GM19099 (cell line): ENCODE data around the gene ACY1.
A peak's percentile ranks its signal among the peaks of the same experiment; 100 is the strongest.

Experiments
- POLR2A ChIP-seq: IDR thresholded peaks from 3 replicates; pipeline ENCODE4 v1.6.1; 2011; ENCODE audit warnings: low read depth; ENCODE audit not compliant: insufficient read length; ENCODE audit errors: extremely low read depth

ACY1 gene

GRCh38 chr3:51942603-51943450 is 40.5 kb upstream of the ACY1 start:
- peak; percentile 49 for TF ChIP-seq POLR2A

- no peak for TF ChIP-seq POLR2A
Measured at GRCh38 chr3:51943451-51944391, 39.6 kb upstream of the ACY1 start.

GRCh38 chr3:51944451-51945021 is 38.8 kb upstream of the ACY1 start:
- no peak for TF ChIP-seq POLR2A

- TF ChIP-seq POLR2A = no peak
Measured at GRCh38 chr3:51945031-51945840, 38.1 kb upstream of the ACY1 start.

GRCh38 chr3:51945926-51946705 is 37.2 kb upstream of the ACY1 start:
- TF ChIP-seq POLR2A = no peak

- no peak for TF ChIP-seq POLR2A
Measured at GRCh38 chr3:51946796-51947195, 36.5 kb upstream of the ACY1 start.

- no peak for TF ChIP-seq POLR2A
Measured at GRCh38 chr3:51947215-51947900, 36.0 kb upstream of the ACY1 start.

- no peak for TF ChIP-seq POLR2A
Measured at GRCh38 chr3:51948016-51948580, 35.2 kb upstream of the ACY1 start.

- no peak for TF ChIP-seq POLR2A
Measured at GRCh38 chr3:51949121-51949520, 34.2 kb upstream of the ACY1 start.

GRCh38 chr3:51950899-51951298 is 32.4 kb upstream of the ACY1 start:
- no peak for TF ChIP-seq POLR2A

GRCh38 chr3:51953445-51953844 is 29.9 kb upstream of the ACY1 start:
- TF ChIP-seq POLR2A = no peak

- no peak for TF ChIP-seq POLR2A
Measured at GRCh38 chr3:51954105-51954504, 29.2 kb upstream of the ACY1 start.

- TF ChIP-seq POLR2A = no peak
Measured at GRCh38 chr3:51954713-51955112, 28.6 kb upstream of the ACY1 start.

- TF ChIP-seq POLR2A = no peak
Measured at GRCh38 chr3:51955175-51955892, 28.0 kb upstream of the ACY1 start, which contains the start of gene GPR62. GPR62 (plus strand) TSS chr3:51955381; CDS start chr3:51955653, 272 bp downstream.
